ENCODE results near the gene SPCS2. TPM values are rescaled to one million over a fixed set of nuclear protein-coding genes. Genes with fewer than 3 reads are reported as not detected.

SPCS2 gene
- total RNA-seq, 1 donor from 2014 or later: 133 TPM

DNA sequence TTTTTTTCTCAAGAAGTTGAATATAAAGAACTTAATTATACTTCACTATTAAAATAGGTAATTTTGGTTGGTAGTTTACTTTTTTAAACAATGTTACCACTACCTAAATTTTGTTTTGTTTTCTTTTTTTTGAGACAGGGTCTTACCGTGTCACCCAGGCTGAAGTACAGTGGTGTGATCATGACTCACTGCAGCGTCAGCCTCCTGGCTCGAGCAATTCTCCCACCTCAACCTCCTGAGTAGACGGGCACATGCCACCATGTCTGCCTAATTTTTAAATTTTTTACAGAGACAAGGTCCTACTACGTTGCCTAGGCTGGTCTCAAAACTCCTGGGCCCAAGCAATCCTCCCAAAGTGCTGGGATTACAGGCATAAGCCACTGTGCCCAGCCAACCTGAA is 17.6 kb downstream of the SPCS2 start:
- Mint-ChIP-seq H3K4me1 (ENCODE audit: low read depth) (peaks cover 15% of the 10 kb centered on the region), H3K36me3 (ENCODE audit: low read depth) (peaks cover 9% of the 10 kb centered on the region), H3K4me3 (ENCODE audit: unreplicated experiment) (no peak overlapping the region), H3K9me3 (ENCODE audit: low read depth) (no peaks in the 10 kb centered on the region), H3K27ac (ENCODE audit: unreplicated experiment) (peak overlapping the region; percentile 36), H3K27me3 (ENCODE audit: low read depth) (no peaks in the 10 kb centered on the region)
- DNase-seq (ENCODE audit: low spot score): no peak
- no peak for TF ChIP-seq CTCF (IDR thresholded peaks at IDR 0.05)

DNA sequence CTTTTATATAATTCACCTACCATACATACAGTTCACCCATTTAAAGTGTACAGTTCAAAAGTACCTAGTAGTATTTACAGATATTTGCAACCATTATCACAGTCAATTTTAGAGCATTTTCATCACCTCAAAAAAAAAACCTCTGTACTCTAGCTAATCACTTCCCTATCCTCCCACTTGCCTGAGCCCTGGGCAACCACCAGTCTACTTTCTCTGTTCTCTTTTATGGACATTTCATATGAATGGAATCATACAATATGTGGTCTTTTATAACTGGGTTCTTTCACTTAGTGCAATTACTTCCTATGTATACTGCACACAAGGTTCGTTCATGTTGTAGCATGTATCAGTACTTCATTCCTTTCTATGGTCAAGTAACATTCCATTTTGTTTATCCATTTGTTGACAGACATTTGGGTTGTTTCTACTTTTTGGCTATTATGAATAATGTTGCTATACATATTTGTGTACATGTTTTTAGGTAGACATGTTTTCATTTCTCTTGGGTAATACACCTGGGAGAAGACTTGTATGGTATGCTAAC is 21.9 kb downstream of the SPCS2 start:
- no peaks in the 10 kb centered on the region for H3K27me3 Mint-ChIP-seq (ENCODE audit: low read depth)
- H3K9me3 Mint-ChIP-seq (ENCODE audit: low read depth): no peaks in the 10 kb centered on the region
- no peaks in the 10 kb centered on the region for H3K4me1 Mint-ChIP-seq (ENCODE audit: low read depth)
- H3K36me3 Mint-ChIP-seq (ENCODE audit: low read depth): peaks cover 29% of the 10 kb centered on the region
- no peak overlapping the region for H3K27ac Mint-ChIP-seq (ENCODE audit: unreplicated experiment)
- TF ChIP-seq CTCF (IDR thresholded peaks at IDR 0.05): no peak
- H3K4me3 Mint-ChIP-seq (ENCODE audit: unreplicated experiment): no peak overlapping the region
- no peak for DNase-seq (ENCODE audit: low spot score)

DNA sequence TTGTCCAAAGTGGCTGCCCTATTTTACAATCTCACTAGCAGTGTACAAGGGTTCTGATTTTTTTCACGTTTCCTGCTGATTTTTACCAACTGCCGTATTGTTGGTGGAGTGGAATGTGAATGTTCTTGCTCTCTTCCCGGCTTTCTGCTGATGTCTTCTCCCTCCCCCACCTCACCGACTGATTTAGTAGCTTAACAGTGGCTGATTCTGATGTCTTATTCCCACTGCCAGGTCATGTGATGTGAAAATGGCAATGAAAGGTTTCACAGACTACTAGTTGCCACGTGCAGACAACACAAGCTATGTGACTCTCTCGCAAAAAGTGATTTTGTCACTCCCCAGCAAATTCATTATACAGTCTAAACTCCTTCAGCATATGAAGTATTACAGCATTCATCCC is 22.4 kb downstream of the SPCS2 start:
- no peaks in the 10 kb centered on the region for H3K4me1 Mint-ChIP-seq (ENCODE audit: low read depth)
- H3K9me3 Mint-ChIP-seq (ENCODE audit: low read depth): no peaks in the 10 kb centered on the region
- DNase-seq (ENCODE audit: low spot score): no peak
- no peaks in the 10 kb centered on the region for H3K27me3 Mint-ChIP-seq (ENCODE audit: low read depth)
- H3K36me3 Mint-ChIP-seq (ENCODE audit: low read depth): peaks cover 33% of the 10 kb centered on the region
- no peak overlapping the region for H3K27ac Mint-ChIP-seq (ENCODE audit: unreplicated experiment)
- no peak for TF ChIP-seq CTCF (IDR thresholded peaks at IDR 0.05)
- H3K4me3 Mint-ChIP-seq (ENCODE audit: unreplicated experiment): no peak overlapping the region

DNA sequence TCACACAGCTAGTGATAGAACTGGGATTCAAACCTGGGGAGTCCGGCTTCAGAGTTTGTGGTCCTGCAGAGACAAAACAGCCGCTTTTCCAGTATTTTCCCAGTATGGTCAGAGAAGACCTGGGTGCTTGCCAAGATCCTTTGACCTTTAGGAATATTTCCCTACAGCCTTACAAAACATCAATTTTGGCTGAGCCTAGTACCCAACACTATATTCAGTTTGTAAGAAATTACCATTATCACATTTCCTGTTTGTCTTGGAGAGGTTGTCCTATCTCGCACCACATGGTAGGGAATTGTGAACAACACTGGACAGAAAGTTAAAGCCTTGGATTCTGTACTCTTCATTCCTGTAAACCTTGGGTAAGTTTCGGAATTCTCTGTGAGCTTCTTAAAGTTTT is 29.0 kb downstream of the SPCS2 start:
- Mint-ChIP-seq H3K36me3 (ENCODE audit: low read depth) (peaks cover 27% of the 10 kb centered on the region), H3K4me3 (ENCODE audit: unreplicated experiment) (no peak overlapping the region), H3K4me1 (ENCODE audit: low read depth) (no peaks in the 10 kb centered on the region), H3K27me3 (ENCODE audit: low read depth) (no peaks in the 10 kb centered on the region), H3K9me3 (ENCODE audit: low read depth) (no peaks in the 10 kb centered on the region), H3K27ac (ENCODE audit: unreplicated experiment) (no peak overlapping the region)
- no peak for DNase-seq (ENCODE audit: low spot score)
- no peak for TF ChIP-seq CTCF (IDR thresholded peaks at IDR 0.05)

DNA sequence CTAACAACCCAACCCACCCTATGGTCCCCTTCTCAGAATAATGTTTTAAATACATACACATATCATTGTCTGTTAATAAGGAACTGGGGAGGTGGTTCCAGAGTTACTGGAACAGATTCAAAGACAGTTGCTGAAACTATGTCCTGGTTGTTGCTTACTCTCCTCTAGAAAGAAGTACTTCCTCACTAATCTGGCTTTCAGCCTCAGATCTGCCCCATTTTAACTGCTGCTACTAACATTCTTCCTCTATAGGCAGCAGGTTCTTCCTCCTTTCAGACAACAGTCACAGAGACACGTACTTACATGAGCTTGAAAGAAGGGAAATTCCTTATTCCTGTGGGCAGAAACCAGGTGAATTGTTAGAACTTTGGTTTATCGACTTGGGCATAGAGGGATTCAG is 31.6 kb downstream of the SPCS2 start:
- Mint-ChIP-seq H3K27ac (ENCODE audit: unreplicated experiment) (no peak overlapping the region), H3K9me3 (ENCODE audit: low read depth) (no peaks in the 10 kb centered on the region), H3K4me3 (ENCODE audit: unreplicated experiment) (no peak overlapping the region), H3K4me1 (ENCODE audit: low read depth) (no peaks in the 10 kb centered on the region), H3K27me3 (ENCODE audit: low read depth) (no peaks in the 10 kb centered on the region), H3K36me3 (ENCODE audit: low read depth) (peaks cover 12% of the 10 kb centered on the region)
- no peak for DNase-seq (ENCODE audit: low spot score)
- no peak for TF ChIP-seq CTCF (IDR thresholded peaks at IDR 0.05)
